GM18526 (cell line): ENCODE measurements around the gene B4GALNT4.

Source experiments
- POLR2A ChIP-seq: IDR thresholded peaks from 3 replicates; pipeline ENCODE4 v1.6.1; 2011; ENCODE audit not compliant: insufficient read length; ENCODE audit errors: extremely low read depth

B4GALNT4 gene

DNA sequence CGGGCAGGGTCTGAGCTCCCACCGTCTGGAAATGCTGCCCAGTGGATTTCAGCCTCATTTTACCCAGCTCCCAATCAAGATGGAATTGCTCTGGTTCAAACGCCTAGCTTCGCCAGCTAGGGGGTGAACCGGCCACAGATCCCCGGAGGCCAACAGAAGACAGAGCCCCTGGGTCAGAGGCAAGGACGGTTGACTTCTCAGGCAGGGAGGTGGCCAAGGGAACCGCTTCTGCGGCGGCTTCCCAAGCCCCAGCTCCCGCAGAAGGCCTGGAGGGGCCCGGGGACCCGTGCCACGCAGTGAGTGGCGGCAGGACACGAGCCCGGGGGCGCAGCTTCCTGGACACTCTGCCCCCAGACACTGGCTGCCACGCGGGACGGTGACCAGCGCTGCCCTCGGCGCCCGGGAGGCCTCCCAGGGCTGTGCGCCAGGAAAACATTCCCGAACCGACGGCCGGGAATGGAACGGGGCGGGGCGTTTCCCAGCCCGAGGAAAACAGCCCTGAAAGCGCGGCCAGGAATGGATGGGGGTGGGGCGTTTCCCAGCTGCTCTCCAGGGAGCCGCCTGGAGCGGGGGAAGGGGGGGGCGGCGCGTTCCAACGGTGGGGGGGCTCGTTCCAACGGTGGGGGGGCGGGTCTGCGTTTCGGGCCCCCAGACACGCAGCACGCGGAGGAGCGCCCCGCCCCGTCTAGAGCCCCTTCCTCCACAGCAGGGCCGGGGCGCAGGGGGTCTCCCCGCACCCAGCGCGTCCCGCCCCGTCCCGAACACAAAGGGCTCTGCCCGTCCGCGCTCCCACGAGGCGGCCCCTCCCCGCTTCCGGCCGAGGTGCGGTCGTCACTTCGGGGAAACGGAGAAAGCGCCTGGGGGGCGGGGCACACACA, 13.5 kb upstream of the B4GALNT4 start:
- TF ChIP-seq POLR2A: peak; percentile 68

DNA sequence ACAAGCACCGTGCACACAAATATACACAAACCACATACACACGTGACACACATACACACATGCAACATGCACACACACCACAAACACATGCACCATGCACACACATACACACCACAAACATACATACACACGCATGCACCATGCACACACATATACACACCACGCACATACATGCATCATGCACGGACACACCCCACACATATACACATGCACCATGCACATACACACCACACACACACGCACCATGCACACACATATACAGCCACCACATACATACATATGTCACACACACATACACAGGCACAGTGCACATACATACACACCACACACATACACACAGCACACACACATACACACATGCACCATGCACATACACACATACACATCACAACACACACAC, 12.7 kb upstream of the B4GALNT4 start:
- no peak for TF ChIP-seq POLR2A

DNA sequence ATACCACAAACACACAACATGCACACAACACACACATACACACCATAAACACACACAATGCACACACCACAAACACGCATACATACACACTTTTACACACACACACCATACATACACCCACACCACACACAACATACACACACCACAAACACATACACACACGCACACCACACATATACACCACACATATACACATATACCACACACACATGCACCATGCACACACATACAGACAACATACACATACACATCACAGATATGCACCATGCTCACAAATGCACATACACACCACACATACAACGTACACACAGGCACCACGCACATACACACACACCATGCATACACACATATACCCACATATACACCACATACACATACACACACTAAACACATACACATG, 11.7 kb upstream of the B4GALNT4 start:
- TF ChIP-seq POLR2A: no peak

DNA sequence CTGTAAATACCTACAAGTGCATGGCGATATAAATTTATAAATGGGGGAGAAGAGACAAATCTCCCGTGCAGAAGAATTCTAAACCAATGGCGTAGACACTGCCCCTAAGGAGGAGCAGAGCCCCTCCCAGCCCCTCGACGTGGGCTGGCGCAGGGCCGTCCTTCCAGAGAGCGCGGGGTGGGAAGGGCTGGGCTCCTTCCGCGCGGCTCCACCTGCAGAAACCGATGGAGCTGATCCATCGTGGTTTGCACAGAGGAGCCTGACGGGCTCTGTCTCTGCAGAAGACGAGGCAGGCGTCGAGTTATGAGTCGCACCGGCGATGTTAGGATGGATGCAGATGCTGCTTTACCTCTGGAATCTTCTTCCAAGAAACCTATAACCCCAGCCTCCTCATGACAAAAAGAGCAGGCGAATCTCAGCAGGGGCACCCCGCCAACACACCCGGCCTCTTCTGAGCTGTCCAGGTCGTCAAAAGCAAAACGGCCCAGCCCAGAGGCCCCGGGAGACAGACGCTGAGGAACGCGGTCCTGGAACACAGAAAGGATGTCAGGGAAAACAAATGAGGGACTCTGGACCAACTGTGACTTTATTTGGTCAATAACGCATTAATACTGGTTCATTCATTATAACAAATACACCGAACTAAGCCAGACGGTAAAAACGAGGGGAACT, 11.0 kb upstream of the B4GALNT4 start:
- TF ChIP-seq POLR2A: no peak

DNA sequence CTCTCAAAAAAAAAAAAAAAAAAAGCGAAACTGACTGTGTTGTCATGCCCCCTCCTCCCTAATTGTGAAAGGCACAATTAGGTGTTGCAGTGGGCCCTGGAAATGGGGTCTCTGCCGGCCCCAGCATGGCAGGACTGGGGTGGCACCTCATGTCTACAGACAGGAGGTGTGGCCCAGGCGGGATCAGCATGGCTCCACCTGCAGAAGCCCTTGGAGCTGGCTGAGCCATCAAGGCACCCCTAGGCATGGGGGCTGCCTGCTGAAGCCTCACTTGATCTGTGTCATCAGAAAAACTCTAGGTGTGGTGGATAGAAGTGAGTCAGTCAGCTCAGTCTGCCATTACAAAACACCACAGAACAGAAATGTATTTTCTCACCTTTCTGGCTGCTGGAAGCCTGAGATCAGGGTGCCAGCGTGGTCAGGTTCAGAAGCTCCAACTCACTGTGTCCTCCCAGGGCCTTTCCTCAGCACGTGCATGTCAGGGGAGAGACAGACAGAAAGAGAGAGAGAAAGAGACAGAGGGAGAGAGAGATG, 10.1 kb upstream of the B4GALNT4 start:
- no peak for TF ChIP-seq POLR2A

DNA sequence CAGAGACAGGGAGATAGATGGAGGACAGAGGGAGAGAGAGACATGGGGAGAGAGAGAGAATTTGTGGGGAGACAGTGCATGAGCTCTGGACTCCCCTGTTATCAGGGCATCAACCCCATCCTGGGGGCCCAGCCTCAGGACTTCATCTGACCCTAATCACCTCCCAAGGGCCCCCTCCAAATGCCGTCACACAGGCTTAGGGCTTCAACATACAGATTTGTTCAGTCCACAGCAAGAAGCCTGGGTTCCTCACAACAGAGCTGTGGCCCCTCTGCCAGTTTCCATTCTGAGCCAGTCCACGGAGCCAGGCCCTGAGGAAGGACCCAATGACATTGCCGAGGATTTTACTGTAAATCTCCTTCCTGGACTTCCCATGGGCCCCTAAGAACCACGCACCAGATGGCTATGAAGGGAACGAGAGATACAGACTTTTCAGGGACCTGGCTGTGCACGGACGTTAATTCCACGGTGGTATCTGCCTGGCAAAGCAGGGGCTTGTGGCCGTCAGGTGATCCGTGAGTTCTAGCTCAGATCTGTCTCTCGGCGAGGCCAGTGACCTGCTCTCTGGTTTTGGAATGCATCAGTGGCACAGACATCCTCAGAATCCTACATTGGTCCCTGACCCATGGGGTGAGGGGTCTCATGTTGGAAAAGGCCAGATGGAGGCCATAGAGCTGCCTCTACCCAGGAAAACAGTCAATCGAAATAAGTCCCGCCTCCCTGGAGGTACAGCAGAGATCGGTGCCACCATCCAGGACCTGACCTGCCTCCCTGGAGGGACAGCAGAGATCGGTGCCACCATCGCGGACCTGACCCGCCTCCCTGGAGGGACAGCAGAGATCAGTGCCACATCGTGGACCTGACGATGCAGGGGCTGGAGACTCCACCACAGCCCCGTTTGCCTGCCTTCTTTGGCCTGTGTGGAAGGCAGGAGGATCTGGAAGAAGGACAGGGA, 8.7 kb upstream of the B4GALNT4 start:
- TF ChIP-seq POLR2A: no peak

DNA sequence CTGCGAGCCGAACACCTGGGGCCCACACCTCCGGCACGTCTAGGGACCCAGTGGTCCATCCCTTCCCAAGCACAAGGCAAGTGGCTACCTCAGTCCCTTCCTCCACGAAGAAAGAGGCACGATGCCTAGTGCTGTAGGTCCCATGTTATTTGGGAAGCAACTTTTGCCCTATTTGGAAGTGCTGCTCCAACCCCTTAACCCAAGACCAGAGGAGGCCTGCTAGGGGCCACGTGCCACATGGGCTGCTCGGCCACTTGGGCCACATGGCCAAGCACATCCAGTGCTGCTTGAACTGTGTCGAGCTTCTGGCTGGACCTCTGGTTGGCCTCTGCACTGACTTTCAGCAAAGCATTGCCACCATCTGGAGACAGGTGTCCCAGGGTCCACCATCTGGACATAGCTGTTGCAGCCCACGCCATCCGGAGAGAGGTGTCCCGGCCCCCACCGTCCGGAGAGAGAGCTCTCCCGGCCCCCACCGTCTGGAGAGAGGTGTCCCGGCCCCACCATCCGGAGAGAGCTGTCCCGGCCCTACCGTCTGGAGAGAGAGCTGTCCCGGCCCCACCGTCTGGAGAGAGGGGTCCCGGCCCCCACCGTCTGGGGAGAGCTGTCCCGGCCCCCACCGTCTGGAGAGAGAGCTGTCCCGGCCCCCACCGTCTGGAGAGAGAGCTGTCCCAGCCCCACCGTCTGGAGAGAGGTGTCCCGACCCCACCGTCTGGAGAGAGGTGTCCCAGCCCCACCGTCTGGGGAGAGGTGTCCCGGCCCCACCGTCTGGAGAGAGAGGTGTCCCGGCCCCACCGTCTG, 6.5 kb upstream of the B4GALNT4 start:
- no peak for TF ChIP-seq POLR2A

DNA sequence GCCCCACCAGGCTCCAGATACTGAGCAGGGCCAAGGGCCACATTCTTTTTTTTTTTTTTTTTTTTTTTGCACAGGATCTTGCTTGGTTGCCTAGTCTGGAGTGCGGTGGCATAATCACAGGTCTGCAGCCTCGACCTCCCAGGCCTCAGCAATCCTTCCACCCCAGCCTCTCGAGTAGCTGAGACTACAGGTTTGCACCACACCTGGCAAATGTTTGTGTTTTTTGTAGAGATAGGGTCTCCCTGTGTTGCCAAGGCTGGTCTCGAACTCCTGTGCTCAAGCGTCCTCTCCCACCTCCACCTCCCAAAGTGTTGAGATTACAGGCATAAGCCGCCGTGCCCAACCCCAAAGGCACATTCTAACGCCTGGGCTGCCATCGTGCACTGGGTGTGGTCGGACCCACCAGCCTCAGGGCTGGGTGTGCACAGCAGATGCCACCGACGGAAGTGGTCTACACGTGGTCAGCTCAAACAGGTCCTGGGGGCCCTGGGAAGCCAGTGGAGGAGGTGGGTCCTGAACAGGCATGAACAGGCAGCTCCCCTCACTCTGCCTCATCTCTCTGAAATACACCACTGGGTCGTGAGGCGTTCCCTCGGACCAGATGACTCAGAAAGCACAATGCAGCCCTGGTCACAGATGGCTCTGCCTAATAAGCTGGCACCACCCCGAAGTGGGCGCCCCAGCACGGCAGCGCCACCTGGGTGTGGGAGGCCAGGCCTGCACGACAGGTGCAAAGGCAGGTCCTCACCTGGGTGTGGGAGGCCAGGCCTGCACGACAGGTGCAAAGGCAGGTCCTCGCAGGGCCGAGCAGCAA, 5.1 kb upstream of the B4GALNT4 start:
- TF ChIP-seq POLR2A: no peak

DNA sequence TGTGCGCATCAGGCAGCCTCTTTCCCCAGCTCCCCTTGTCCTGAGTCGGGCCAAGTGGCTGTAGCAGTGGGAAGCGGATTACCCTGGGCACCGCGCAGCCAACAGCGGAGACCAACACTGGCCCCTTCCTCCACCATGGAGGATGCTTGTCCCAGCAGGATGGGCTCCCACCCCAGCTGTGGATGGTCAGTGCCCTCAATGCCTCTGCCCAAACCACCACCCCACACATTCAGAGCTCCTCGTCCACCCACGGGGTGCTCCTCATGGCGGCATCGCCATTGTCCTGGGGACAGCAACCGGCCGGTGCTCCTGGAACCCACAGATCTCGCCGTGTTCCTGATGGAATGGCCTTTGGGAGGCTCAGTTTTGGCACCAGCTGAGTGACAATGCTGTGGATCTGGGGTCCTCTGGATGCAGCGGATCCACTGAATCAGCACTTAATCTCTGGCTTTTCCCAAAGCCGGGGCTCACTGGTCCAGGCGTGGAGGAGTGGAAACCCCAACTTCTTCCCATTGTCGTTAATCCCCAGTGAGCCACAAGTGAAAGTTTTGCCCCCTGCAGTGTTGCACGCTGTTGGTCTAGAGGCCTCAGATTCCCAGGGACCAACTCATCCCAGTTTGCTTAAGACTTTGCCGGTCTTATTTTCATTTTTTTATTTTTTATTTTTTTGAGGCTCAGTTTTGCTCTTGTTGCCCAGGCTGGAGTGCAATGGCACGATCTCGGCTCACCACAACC, 4.1 kb upstream of the B4GALNT4 start:
- TF ChIP-seq POLR2A: no peak

DNA sequence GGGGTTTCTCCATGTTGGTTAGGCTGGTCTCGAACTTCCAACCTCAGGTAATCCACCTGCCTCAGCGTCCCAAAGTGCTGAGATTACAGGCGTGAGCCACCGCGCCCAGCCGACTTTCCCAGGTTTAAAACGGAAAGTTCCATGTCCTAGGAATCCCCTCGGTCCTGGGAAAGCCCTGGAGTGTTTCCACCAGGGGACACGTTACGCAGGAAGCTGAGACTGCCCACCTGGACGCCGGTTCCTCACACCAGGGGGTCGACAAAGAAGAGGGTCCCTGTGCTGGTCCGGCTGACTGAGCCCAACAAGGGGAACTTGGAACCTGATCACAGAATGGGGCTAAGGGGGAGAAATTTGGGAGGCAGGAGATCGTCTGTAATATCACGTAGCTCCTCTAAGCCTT, 3.5 kb upstream of the B4GALNT4 start:
- no peak for TF ChIP-seq POLR2A

DNA sequence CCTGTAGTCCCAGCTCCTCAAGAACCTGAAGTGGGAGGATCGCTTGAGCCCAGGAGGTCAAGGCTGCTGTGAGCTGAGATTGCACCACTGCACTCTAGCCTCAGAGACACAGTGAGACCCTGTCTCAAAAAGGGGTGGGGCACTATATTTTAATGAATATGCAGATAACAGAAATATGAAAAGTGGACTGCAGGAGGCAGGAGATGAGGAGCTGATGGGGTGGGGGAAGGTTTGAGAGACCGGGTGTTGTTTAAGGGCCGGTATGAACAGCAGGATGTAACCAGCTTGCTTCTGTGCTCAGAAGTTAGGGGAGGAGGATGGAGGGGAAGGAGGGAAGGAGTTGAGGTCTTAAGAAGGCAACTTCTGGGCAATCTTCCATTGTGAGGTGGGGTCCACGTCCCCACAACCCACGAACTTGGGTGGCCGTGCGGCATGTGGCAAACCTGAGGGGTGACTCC, 1.3 kb upstream of the B4GALNT4 start:
- TF ChIP-seq POLR2A: no peak

DNA sequence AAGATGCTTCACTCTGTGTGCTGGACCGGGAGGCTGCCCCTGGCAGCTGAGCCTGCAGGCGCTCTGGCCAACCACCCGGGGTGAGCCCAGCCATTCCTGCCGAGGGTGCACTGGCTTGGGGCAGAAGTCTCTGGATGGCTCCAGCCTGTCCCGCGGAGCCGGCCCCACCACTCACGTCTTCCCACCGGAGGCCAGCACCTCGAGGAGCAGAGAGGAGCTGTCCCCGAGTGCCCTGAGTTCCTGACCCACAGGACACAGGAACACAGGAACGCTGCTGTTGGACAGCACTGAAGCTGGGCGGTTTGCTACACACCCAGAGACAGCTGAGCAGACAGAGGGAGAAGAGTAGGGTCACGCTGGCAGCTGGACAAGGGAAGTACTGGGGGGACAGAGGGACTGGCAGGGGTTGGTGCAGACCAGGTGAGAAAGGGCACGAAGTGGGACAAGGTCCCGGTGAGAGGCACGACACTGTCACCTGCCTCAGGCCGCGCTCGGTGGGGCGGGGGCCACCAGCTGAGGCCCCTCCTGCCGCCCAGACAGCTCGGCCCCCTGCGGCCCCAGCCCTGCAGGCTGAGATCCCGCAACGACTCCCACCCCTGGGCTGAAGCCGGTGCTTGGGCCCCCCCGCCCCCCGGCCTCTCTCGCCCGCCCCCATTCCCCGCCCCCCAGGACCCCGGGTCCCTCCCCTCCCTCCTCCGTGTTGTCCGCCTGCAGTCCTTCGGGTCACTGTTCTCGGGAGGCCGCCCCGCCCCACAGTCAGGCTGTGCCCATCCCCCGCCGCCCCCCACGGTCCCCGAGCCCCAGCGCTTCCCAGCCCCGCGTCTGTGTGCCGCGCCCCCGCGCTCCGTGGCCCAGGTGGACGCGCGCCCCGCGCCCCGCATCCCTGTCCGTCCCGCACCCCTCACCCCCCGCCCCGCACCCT, 624 bp upstream of the B4GALNT4 start:
- TF ChIP-seq POLR2A: no peak
